OCI-LY1 (cell line): ENCODE measurements around the gene SIGLEC8.

Experiments used
- EZH2 ChIP-seq: fragments of 200-600 bp; sonication (generic), shearing (Covaris generic); IDR thresholded peaks from 2 replicates; pipeline ENCODE4 v1.8.0; 2017; ENCODE audit warnings: borderline replicate concordance, mixed run types, mild to moderate bottlenecking, antibody characterized with exemption, low read length, moderate library complexity, mixed read lengths
- TF ChIP-seq, protein P1 (sequence below): fragments of 200-600 bp; sonication (generic), shearing (Covaris generic); IDR thresholded peaks from 2 replicates; pipeline ENCODE4 v1.5.1; 2017; ENCODE audit warnings: mild to moderate bottlenecking, antibody characterized with exemption, low read length, moderate library complexity, mixed read lengths

DNA sequence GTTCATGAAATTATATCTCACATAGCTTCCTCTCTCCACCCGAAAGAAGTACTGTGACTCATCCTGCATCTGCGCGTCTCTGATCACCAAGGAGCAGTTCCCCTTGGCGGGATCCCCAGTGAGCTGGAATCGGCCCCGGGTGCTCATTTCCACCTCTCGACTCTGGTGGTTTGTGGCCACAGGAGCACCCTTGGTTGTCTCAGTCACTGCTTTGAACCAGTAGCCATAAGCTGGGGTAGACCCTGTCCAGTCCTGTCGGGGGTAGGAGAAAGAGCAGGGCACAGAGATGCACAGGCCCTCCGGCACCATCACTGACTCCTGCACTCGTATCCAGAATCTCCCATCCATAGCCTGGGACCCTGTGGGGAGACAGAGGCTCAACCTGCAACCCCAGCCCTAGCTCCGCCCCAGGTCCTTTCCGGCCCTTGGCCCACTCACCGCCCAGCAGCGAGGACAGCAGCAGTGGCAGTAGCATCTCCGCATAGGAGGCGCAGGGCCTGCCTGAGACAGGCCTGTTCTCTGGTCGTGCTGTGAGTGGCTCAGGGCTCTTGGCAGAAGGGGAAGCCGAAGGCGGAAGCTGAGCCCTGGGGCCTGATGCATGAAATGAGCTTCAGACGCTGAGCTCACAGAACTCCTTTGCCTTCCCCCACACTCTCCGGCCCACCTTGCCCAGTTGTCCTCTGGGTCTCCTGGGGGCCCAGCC is 41.0 kb downstream of the SIGLEC8 start, which contains the start of gene SIGLEC10:
- TF ChIP-seq, protein P1, sequence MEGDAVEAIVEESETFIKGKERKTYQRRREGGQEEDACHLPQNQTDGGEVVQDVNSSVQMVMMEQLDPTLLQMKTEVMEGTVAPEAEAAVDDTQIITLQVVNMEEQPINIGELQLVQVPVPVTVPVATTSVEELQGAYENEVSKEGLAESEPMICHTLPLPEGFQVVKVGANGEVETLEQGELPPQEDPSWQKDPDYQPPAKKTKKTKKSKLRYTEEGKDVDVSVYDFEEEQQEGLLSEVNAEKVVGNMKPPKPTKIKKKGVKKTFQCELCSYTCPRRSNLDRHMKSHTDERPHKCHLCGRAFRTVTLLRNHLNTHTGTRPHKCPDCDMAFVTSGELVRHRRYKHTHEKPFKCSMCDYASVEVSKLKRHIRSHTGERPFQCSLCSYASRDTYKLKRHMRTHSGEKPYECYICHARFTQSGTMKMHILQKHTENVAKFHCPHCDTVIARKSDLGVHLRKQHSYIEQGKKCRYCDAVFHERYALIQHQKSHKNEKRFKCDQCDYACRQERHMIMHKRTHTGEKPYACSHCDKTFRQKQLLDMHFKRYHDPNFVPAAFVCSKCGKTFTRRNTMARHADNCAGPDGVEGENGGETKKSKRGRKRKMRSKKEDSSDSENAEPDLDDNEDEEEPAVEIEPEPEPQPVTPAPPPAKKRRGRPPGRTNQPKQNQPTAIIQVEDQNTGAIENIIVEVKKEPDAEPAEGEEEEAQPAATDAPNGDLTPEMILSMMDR = peak; percentile 9; the same call in 1 of the 2 replicates
- TF ChIP-seq EZH2 = no peak
